Measurements from ENCODE around the gene IRF7.

The IRF7 gene

DNA sequence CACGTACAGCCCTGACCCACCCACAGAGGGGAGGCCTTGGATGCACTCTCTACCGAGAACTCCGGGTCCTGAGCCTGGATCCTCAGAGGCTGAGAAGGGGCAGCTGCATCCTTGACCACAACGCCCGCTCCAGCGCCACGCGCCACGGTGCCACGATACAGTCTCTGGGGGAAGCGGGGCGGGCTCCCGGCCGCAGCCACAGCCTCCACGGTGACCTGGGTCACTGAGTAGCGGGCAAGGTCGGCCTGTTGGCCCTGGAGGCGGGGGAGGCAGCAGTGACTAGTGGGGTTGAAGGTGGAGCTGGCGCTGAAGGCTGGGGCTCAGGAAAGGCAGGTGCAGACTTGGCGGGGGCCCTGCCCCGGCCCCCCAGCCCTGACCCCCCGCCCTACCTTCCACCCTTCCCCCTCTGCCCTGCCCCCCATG, 3.9 kb upstream of the IRF7 start:
- FAIRE-seq: no peak

DNA sequence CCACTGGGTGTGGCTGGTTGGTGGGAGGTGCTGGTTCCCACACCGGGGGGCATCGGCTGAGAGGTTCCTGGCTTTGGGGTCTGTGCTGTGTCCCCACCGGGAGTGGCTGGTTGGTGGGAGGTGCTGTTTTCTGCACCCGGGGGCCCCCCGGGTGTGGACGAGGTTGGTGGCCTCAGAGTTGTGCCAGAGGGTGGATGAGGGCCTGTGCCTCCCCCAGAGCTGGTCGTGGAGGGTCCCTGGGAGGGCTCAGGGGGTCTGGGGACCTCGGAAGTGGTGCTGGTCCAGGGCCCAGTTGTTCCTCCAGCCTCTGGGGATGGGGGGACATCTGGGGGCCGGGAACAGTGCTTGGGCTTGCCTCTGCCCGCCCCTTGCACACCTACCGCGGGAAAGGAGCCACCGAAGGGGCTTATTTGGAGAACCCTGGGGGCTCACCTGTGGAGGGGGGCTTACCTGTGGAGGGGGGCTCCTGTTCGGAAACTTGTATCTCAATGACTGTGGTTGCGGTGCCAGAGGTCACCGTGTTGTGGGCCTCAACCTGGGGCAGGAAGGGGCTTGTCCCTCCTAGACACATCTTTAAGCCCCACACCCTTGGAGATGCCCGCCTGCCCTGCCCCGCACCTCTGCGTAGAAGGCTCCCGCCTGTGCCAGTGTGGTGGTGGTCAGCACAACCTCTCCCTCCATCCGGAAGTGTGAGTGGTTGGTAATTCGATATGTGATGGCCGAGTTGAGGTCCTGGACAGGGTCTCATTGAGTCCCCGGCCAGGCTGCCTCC, 3.3 kb upstream of the IRF7 start:
- no peak for DNase-seq (ENCODE audit: insufficient read length, low spot score)
- no peak for FAIRE-seq

More for the DNA sequence above, 3.9 kb upstream of the IRF7 start:
- TF ChIP-seq, protein P1, sequence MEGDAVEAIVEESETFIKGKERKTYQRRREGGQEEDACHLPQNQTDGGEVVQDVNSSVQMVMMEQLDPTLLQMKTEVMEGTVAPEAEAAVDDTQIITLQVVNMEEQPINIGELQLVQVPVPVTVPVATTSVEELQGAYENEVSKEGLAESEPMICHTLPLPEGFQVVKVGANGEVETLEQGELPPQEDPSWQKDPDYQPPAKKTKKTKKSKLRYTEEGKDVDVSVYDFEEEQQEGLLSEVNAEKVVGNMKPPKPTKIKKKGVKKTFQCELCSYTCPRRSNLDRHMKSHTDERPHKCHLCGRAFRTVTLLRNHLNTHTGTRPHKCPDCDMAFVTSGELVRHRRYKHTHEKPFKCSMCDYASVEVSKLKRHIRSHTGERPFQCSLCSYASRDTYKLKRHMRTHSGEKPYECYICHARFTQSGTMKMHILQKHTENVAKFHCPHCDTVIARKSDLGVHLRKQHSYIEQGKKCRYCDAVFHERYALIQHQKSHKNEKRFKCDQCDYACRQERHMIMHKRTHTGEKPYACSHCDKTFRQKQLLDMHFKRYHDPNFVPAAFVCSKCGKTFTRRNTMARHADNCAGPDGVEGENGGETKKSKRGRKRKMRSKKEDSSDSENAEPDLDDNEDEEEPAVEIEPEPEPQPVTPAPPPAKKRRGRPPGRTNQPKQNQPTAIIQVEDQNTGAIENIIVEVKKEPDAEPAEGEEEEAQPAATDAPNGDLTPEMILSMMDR (IDR thresholded peaks at IDR 0.05; ENCODE audit: insufficient read depth, missing control alignments): no peak
- no peak for DNase-seq (ENCODE audit: insufficient read length, low spot score)

DNA sequence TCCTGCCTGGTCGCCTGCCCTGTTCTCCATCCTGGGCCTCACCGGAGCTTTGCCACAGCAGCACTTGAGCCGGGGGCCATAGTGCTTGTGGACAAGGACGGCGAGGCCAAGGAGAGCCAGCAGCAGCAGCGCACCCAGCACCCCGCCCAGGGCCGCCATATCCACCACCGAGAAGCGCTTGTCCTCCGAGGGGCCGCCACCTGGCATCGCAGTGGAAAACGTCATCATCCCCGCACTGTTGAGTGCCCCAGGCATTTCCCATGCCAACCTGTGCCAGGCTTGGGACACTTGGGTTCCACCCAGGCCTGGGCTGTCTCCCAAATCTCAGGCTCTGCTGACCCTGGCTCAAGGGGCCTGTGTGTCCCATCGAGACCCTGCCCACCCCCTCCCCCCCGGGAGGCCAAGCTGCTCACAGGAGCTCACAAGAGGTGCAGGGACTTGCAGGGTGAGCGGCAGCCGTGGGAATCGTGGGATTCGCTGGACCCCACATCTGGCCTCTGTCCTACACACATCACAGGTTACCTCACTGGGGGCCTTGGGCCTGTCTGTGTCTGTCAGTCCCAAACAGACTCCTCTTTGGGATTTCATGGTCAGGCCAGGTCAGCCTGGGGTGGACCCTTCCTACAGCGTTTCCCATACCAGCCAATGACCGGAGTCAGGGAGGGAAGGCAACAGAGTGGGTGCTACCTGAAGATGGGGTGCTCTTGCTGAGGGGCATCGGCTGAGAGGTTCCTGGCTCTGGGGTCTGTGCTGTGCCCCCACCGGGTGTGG, 2.3 kb upstream of the IRF7 start:
- FAIRE-seq (no peak), DNase-seq (ENCODE audit: insufficient read length, low spot score) (no peak)
- TF ChIP-seq, protein P1 (IDR thresholded peaks at IDR 0.05; ENCODE audit: insufficient read depth, missing control alignments): no peak

More for the DNA sequence above, 3.3 kb upstream of the IRF7 start:
- TF ChIP-seq, protein P1 (IDR thresholded peaks at IDR 0.05; ENCODE audit: insufficient read depth, missing control alignments): no peak

GRCh38 chr11:617199-617911, 1.6 kb upstream of the IRF7 start:
- TF ChIP-seq, protein P1 (IDR thresholded peaks at IDR 0.05; ENCODE audit: insufficient read depth, missing control alignments): no peak
- DNase-seq (ENCODE audit: insufficient read length, low spot score): no peak
- no peak for FAIRE-seq

DNA sequence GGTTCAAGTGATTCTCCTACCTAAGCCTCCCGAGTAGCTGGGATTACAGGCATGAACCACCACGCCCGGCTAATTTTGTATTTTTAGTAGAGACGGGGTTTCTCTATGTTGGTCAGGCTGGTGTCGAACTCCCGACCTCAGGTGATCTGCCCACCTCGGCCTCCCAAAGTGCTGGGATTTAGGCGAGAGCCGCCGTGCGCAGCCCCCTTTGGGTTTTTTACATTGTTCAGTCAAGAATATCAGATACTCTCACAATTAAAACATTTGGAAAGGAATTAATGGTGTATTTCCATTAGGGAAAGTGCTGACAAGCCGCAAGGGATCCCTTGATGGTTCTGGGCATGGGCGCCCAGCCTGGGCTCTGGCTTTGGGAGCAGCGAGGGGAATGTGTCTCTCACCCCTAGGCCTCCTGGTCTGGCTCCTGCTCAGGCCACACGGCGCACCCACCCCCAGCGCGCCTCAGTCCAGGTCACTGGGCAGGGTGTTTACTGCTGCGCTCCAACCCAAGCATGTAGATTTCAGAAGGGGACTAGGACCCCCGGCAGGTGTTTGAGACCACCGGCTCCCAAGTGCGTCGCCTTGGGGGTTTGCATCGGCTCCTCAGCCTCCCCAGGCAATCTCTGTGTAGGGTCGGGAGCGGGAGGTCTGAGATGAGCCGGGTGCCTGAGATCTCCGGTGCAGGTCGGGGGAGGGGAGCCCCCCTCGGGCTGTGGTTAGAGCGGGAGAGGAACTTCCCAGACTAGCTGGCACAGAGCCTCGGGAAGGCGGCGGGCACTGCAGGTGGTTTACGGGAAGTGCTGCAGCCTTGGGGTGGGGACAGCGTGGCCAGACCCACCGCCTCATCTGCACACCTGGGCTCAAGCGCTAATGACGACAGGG, 809 bp upstream of the IRF7 start:
- DNase-seq (ENCODE audit: insufficient read length, low spot score) (no peak), FAIRE-seq (no peak)
- TF ChIP-seq, protein P1 (IDR thresholded peaks at IDR 0.05; ENCODE audit: insufficient read depth, missing control alignments): no peak

DNA sequence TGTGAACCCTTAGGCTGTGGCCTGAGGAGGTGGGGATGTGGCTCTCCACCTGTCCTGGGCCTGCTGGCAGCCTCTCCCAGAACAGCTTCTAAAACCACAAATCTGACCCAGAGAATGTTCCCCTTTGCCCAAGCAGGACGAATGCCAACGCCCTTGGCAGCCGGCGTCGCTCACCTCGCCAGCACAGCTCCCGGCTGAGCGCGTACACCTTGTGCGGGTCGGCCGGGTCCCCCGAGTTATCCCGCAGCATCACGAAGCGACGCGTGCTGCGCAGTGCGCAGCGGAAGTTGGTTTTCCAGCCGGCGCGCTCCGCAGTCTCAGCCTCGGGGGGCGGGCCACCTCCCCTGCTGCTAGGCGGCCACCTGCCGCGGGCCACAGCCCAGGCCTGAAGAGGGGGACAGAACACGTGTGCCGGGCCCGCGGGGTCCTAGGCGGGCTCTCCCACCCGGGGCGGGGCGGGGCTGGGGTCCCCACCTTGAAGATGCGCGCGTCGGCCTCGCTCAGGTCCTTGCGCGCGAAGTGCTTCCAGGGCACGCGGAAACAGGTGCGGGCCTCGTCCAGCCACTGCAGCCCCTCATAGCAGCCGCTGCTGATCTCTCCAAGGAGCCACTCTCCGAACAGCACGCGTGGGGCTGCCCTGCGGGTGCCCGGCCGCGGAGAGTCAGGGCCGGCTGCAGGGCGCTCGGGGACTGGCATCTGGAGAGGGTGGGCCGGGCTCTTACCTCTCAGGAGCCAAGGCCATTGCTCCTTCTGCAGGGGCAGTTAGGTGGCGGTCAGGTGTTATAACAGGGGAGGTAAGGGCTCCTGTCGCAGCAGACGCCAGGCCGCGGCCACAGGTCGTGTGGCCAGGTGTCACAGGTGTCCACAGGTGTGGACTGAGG, 887 bp downstream of the IRF7 start:
- DNase-seq (ENCODE audit: insufficient read length, low spot score) (no peak), FAIRE-seq (no peak)
- TF ChIP-seq, protein P1 (IDR thresholded peaks at IDR 0.05; ENCODE audit: insufficient read depth, missing control alignments): no peak
